SK-N-SH treated with all-trans-retinoic acid at 6 μM for 48 hours (cell line): ENCODE results near the gene ADAP1.

ENCODE experiments used
- ATAC-seq: fragments of 200-7000 bp; cut with Tn5 transposase; 3 replicates; pipeline ENCODE4 v1.9.1; 2020; ENCODE audit warnings: mild to moderate bottlenecking, moderate library complexity
- ARNTL ChIP-seq: fragments of 450-650 bp; formaldehyde crosslinking; IDR thresholded peaks from 2 replicates; pipeline ENCODE4 v1.5.0; 2020; ENCODE audit warnings: low read depth, mild to moderate bottlenecking, moderate library complexity, borderline replicate concordance
- BACH2 ChIP-seq: fragments of 250-450 bp; sonication (Bioruptor Pico); IDR thresholded peaks from 2 replicates; pipeline ENCODE4 v1.9.0; 2021; ENCODE audit warnings: mild to moderate bottlenecking, borderline replicate concordance
- CSDC2 ChIP-seq: fragments of 250-450 bp; sonication (Bioruptor Pico); IDR thresholded peaks from 2 replicates; pipeline ENCODE4 v1.5.0; 2020; ENCODE audit warnings: mild to moderate bottlenecking, moderate library complexity
- ESRRG ChIP-seq: fragments of 250-450 bp; sonication (Bioruptor Pico); IDR thresholded peaks from 2 replicates; pipeline ENCODE4 v1.6.1; 2021; ENCODE audit warnings: mild to moderate bottlenecking
- GLIS3 ChIP-seq: fragments of 250-450 bp; sonication (Bioruptor Pico); IDR thresholded peaks from 2 replicates; pipeline ENCODE4 v1.5.0; 2020; ENCODE audit warnings: mild to moderate bottlenecking, moderate library complexity
- ISL1 ChIP-seq: fragments of 250-450 bp; sonication (Bioruptor Pico); IDR thresholded peaks from 2 replicates; pipeline ENCODE4 v2.1.2; 2022; ENCODE audit warnings: mild to moderate bottlenecking, moderate library complexity
- OSR1 ChIP-seq: fragments of 250-450 bp; sonication (Bioruptor Pico); IDR thresholded peaks from 2 replicates; pipeline ENCODE4 v1.8.0; 2022; ENCODE audit warnings: moderate library complexity, mild to moderate bottlenecking, inconsistent platforms
- POU6F1 ChIP-seq: fragments of 250-450 bp; sonication (Bioruptor Pico); IDR thresholded peaks from 2 replicates; pipeline ENCODE4 v1.8.0; 2021; ENCODE audit warnings: low read depth, mild to moderate bottlenecking, moderate library complexity, borderline replicate concordance
- PPARA ChIP-seq: fragments of 250-450 bp; sonication (Bioruptor Pico); IDR thresholded peaks from 2 replicates; pipeline ENCODE4 v1.5.0; 2020; ENCODE audit warnings: mild to moderate bottlenecking, borderline replicate concordance
- RARB ChIP-seq: fragments of 250-450 bp; sonication (Bioruptor Pico); IDR thresholded peaks from 2 replicates; pipeline ENCODE4 v1.8.0; 2021; ENCODE audit warnings: mild to moderate bottlenecking, moderate library complexity
- SNAI2 ChIP-seq: fragments of 250-450 bp; sonication (Bioruptor Pico); IDR thresholded peaks from 2 replicates; pipeline ENCODE4 v1.5.0; 2020; ENCODE audit warnings: mild to moderate bottlenecking, moderate library complexity
- TCF4 ChIP-seq: fragments of 250-450 bp; sonication (Bioruptor Pico); IDR thresholded peaks from 2 replicates; pipeline ENCODE4 v1.8.0; 2021; ENCODE audit warnings: mild to moderate bottlenecking, moderate library complexity, borderline replicate concordance
- TOX ChIP-seq: fragments of 250-450 bp; sonication (Bioruptor Pico); IDR thresholded peaks from 2 replicates; pipeline ENCODE4 v1.8.0; 2021; ENCODE audit warnings: mild to moderate bottlenecking, moderate library complexity, borderline replicate concordance
- ZC3H10 ChIP-seq: fragments of 250-450 bp; sonication (Bioruptor Pico); IDR thresholded peaks from 2 replicates; pipeline ENCODE4 v1.5.1; 2021; ENCODE audit warnings: mild to moderate bottlenecking, moderate library complexity
- ZFP3 ChIP-seq: fragments of 250-450 bp; sonication (Bioruptor Pico); IDR thresholded peaks from 2 replicates; pipeline ENCODE4 v1.5.0; 2020; ENCODE audit warnings: mild to moderate bottlenecking, moderate library complexity
- ZFP30 ChIP-seq: fragments of 450-650 bp; formaldehyde crosslinking; IDR thresholded peaks from 2 replicates; pipeline ENCODE4 v1.5.0; 2022; ENCODE audit warnings: mild to moderate bottlenecking, moderate library complexity
- ZNF565 ChIP-seq: fragments of 450-650 bp; formaldehyde crosslinking; conservative IDR thresholded peaks from 2 replicates; pipeline ENCODE4 v1.5.0; 2020; ENCODE audit warnings: low read depth, mild to moderate bottlenecking, moderate library complexity
- TF ChIP-seq, protein P1 (sequence below): fragments of 250-450 bp; sonication (Bioruptor Pico); IDR thresholded peaks from 2 replicates; pipeline ENCODE4 v1.8.0; 2020; ENCODE audit warnings: mild to moderate bottlenecking, moderate library complexity, borderline replicate concordance
- TF ChIP-seq, protein P2 (sequence below): fragments of 250-450 bp; sonication (Bioruptor Pico); IDR thresholded peaks from 2 replicates; pipeline ENCODE4 v1.5.1; 2020; ENCODE audit warnings: low read depth, mild to moderate bottlenecking, moderate library complexity
- TF ChIP-seq, protein P3 (sequence below): fragments of 250-450 bp; sonication (Bioruptor Pico); IDR thresholded peaks from 2 replicates; pipeline ENCODE4 v1.5.1; 2021; ENCODE audit warnings: mild to moderate bottlenecking, moderate library complexity

Gene ADAP1

DNA sequence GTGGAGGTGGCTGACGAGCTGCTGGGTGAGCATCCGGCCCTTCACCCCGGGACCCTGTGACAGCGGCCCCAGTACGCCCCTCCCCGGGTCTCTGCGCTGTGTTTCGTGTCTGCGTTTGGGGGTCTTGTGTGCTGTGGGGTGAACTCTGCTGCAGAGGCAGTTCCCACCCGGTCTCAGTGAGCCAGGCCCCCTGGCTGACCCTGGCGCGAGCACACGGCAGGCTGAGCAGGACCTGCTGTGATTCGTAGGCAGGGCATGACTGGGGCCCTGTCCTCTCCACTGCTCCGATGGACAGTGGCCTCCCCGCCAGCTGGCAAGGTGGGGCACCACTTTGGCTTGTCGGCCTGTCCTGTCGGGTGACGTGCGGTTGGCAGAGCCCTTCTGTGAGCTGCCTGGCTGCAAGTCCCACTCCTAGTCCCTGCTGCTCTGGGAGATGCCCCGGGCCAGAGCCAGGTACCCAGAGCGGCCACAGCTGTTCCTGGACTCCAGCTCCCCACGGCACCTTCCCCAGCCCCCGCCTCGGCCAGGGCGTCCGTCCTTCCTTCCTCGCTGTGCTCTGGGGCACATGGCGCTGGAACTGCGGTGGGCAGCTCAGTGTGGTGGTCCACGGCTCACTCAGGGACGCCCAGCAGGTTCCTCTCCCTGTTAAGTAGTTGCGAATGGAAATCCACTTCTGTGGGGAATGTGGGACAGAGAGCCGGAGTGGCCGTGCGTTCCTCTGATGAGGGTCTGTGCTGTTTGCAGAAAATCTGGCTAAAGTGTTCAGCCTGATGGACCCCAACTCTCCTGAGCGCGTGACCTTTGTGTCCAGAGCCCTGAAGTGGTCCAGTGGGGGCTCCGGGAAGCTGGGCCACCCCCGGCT lies 67.6 kb downstream of the ADAP1 start:
- ATAC-seq = no peak
- TF ChIP-seq ZFP30 (CRISPR knock-in tag) = no peak
- no peak for TF ChIP-seq ZNF565
- TF ChIP-seq ESRRG (CRISPR knock-in tag) = no peak
- TF ChIP-seq OSR1 (CRISPR knock-in tag) = no peak
- no peak for TF ChIP-seq TOX (CRISPR knock-in tag)
- no peak for TF ChIP-seq ISL1 (CRISPR knock-in tag)
- no peak for TF ChIP-seq POU6F1
- TF ChIP-seq PPARA = no peak
- TF ChIP-seq, protein P1, sequence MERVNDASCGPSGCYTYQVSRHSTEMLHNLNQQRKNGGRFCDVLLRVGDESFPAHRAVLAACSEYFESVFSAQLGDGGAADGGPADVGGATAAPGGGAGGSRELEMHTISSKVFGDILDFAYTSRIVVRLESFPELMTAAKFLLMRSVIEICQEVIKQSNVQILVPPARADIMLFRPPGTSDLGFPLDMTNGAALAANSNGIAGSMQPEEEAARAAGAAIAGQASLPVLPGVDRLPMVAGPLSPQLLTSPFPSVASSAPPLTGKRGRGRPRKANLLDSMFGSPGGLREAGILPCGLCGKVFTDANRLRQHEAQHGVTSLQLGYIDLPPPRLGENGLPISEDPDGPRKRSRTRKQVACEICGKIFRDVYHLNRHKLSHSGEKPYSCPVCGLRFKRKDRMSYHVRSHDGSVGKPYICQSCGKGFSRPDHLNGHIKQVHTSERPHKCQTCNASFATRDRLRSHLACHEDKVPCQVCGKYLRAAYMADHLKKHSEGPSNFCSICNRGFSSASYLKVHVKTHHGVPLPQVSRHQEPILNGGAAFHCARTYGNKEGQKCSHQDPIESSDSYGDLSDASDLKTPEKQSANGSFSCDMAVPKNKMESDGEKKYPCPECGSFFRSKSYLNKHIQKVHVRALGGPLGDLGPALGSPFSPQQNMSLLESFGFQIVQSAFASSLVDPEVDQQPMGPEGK (CRISPR knock-in tag) = no peak
- TF ChIP-seq CSDC2 (CRISPR knock-in tag) = no peak
- TF ChIP-seq SNAI2 (CRISPR knock-in tag) = no peak
- TF ChIP-seq ARNTL (CRISPR knock-in tag) = no peak
- TF ChIP-seq TCF4 (CRISPR knock-in tag) = no peak
- no peak for TF ChIP-seq ZFP3 (CRISPR knock-in tag)
- TF ChIP-seq, protein P2, sequence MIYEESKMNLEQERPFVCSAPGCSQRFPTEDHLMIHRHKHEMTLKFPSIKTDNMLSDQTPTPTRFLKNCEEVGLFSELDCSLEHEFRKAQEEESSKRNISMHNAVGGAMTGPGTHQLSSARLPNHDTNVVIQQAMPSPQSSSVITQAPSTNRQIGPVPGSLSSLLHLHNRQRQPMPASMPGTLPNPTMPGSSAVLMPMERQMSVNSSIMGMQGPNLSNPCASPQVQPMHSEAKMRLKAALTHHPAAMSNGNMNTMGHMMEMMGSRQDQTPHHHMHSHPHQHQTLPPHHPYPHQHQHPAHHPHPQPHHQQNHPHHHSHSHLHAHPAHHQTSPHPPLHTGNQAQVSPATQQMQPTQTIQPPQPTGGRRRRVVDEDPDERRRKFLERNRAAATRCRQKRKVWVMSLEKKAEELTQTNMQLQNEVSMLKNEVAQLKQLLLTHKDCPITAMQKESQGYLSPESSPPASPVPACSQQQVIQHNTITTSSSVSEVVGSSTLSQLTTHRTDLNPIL (CRISPR knock-in tag) = no peak
- TF ChIP-seq BACH2 = no peak
- TF ChIP-seq, protein P3, sequence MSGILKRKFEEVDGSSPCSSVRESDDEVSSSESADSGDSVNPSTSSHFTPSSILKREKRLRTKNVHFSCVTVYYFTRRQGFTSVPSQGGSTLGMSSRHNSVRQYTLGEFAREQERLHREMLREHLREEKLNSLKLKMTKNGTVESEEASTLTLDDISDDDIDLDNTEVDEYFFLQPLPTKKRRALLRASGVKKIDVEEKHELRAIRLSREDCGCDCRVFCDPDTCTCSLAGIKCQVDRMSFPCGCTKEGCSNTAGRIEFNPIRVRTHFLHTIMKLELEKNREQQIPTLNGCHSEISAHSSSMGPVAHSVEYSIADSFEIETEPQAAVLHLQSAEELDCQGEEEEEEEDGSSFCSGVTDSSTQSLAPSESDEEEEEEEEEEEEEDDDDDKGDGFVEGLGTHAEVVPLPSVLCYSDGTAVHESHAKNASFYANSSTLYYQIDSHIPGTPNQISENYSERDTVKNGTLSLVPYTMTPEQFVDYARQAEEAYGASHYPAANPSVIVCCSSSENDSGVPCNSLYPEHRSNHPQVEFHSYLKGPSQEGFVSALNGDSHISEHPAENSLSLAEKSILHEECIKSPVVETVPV (CRISPR knock-in tag) = no peak
- TF ChIP-seq RARB (CRISPR knock-in tag) = no peak

GRCh38 chr7:885893-886625 lies 68.4 kb downstream of the ADAP1 start:
- ATAC-seq = no peak
- TF ChIP-seq ZC3H10 (CRISPR knock-in tag) = no peak

DNA sequence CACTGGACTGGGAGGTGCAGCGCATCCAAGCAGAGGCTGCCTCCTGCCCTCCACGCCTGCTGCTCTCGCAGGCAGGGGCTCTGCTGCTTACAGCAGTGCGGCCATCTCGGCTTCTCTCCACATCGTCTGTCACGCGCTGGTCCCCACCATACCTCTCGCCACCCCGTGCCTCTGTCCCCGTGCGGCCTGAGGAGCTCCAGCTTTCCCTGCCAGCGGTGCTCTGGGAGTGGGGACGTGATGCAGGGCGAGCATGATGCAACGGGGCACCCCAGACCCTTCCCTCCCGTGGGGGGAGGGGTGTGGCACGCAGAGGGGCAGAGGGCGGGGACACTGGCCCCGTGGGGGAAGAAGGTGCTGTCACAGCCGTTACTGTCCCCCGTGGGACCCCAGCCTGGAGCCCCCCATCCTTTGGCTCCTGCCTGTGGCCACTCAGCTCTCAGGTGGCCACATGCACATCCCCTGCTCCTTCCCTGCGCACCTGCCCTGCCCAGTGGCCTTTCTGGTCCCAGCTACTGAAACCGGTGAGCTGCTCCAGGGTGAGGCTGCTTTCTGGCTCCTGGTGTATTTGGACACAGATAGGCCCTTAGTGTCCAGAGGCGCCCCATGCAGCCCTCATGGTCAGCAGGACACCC lies 69.1 kb downstream of the ADAP1 start:
- TF ChIP-seq, protein P2 (CRISPR knock-in tag) = no peak
- TF ChIP-seq BACH2 = no peak
- no peak for TF ChIP-seq ZNF565
- TF ChIP-seq GLIS3 (CRISPR knock-in tag) = no peak
- TF ChIP-seq CSDC2 (CRISPR knock-in tag) = no peak
- TF ChIP-seq POU6F1 = no peak
- TF ChIP-seq TOX (CRISPR knock-in tag) = no peak
- no peak for ATAC-seq
